ENCODE results near the gene TMEM14B.

TMEM14B gene

GRCh38 chr6:10722820-10723566, 24.6 kb upstream of the TMEM14B start, which contains the start of gene TMEM14C (continued):
- peak; percentile 97 for TF ChIP-seq ZBTB26 (tag by site-specific recombination; optimal IDR thresholded peaks at IDR 0.05)
- TF ChIP-seq ZNF398 (tag by site-specific recombination; IDR thresholded peaks at IDR 0.05): peak; percentile 75
- TF ChIP-seq ZNF132 (tag by site-specific recombination; IDR thresholded peaks at IDR 0.05; ENCODE audit: borderline replicate concordance): no peak
- peak; percentile 98 for TF ChIP-seq SP2 (tag by site-specific recombination; IDR thresholded peaks at IDR 0.05)
- peak; percentile 94 for TF ChIP-seq PATZ1 (tag by site-specific recombination; IDR thresholded peaks at IDR 0.05)
- no peak for TF ChIP-seq ZNF426 (tag by site-specific recombination; IDR thresholded peaks at IDR 0.05)
- no peak for TF ChIP-seq ZNF239 (tag by site-specific recombination; IDR thresholded peaks at IDR 0.05)
- no peak for TF ChIP-seq SCRT2 (tag by site-specific recombination; IDR thresholded peaks at IDR 0.05)
- no peak for TF ChIP-seq ZNF555 (tag by site-specific recombination; conservative IDR thresholded peaks at IDR 0.05)
- TF ChIP-seq SP3 (tag by site-specific recombination; IDR thresholded peaks at IDR 0.05): peak; percentile 90
- TF ChIP-seq ZBTB49 (tag by site-specific recombination; IDR thresholded peaks at IDR 0.05; ENCODE audit: low read depth): no peak
- TF ChIP-seq KLF8 (tag by site-specific recombination; IDR thresholded peaks at IDR 0.05): peak; percentile 83; the same call in 1 of the 2 replicates
- no peak for TF ChIP-seq ZBTB21 (tag by site-specific recombination; IDR thresholded peaks at IDR 0.05)
- 0 out of 2 replicates have a peak, but pooled peaks have one; percentile 9 for TF ChIP-seq PBX3 (CRISPR knock-in tag; IDR thresholded peaks at IDR 0.05)
- TF ChIP-seq ZNF335 (tag by site-specific recombination; conservative IDR thresholded peaks at IDR 0.05): peak; percentile 88
- no peak for TF ChIP-seq ZNF16 (tag by site-specific recombination; IDR thresholded peaks at IDR 0.05; ENCODE audit: low read depth)
- TF ChIP-seq ZNF133 (tag by site-specific recombination; IDR thresholded peaks at IDR 0.05): no peak
- peak; percentile 28; the same call in 1 of the 2 replicates for TF ChIP-seq GLIS1 (tag by site-specific recombination; IDR thresholded peaks at IDR 0.05)
- TF ChIP-seq ZBTB48 (tag by site-specific recombination; IDR thresholded peaks at IDR 0.05): peak; percentile 85; the same call in 1 of the 2 replicates
- peak; percentile 20 for TF ChIP-seq ZNF692 (tag by site-specific recombination; IDR thresholded peaks at IDR 0.05)
- no peak for TF ChIP-seq ZNF354C (tag by site-specific recombination; IDR thresholded peaks at IDR 0.05; ENCODE audit: borderline replicate concordance, low read depth)
- TF ChIP-seq GLIS2 (tag by site-specific recombination; IDR thresholded peaks at IDR 0.05): peak; percentile 75
- TF ChIP-seq ZNF704 (tag by site-specific recombination; IDR thresholded peaks at IDR 0.05): no peak
- TF ChIP-seq ZNF514 (tag by site-specific recombination; IDR thresholded peaks at IDR 0.05): no peak

All from HEK293 (cell line).